MM.1S (cell line): ENCODE results near the gene ZCCHC24.

Experiments
- CTCF ChIP-seq: fragments of 300-600 bp; sonication (generic); IDR thresholded peaks from 2 replicates; pipeline ENCODE4 v1.5.1; 2016; ENCODE audit warnings: antibody characterized with exemption, low read length, mixed read lengths
- EZH2 ChIP-seq: fragments of 300-600 bp; sonication (generic); optimal IDR thresholded peaks from 2 replicates; pipeline ENCODE3; 2017; ENCODE audit warnings: low read depth, mild to moderate bottlenecking, antibody characterized with exemption, low read length, mixed read lengths
- EZH2phosphoT487 ChIP-seq: fragments of 300-600 bp; sonication (generic); IDR thresholded peaks from 2 replicates; pipeline ENCODE4 v1.6.1; 2018; ENCODE audit warnings: antibody characterized with exemption, low read length

- no peak for TF ChIP-seq CTCF
- no peak for TF ChIP-seq EZH2
- no peak for TF ChIP-seq EZH2phosphoT487
Measured at GRCh38 chr10:79436850-79437103, 8.6 kb downstream of the ZCCHC24 start.
